Stimulated activated CD8-positive, alpha-beta memory T cell treated with anti-CD3 and anti-CD28 coated beads, Interleukin-7, amount 100 ng/mL, for 4 hours (primary cell): ENCODE measurements around the gene MLLT1.

Experiments
- DNase-seq, 2 donors: peaks; one replicate each; pipeline ENCODE4 v3.0.0-alpha.2; 2020; ENCODE audit warnings: low read depth in 2 of 2

MLLT1 gene

DNA sequence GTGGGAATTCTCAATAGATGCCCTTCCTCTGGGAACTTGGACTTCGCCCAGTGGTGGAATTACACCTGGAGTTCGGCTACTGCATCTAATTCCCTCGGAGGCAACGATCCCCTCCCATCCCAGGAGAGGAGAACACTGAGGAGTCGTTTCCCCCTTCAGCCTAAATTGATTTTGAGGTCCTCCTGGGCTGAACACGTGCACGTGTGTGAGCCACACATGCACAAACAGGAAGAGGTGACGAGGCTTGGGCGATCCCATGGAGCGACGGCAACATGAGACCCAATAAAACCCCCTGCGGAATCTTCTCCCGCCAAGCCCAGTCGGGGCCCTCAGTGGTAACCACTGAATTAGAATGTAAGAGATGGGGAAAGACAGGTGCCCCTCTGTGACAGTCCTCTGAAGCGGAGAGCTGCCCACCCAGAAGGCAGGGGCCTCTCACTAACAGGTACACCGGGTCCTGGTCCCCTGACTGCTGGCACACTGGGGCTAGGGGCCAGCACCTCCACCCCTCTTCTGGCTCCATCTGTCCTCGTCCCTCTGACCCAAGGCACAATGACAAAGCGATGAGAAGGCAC, 4.5 kb downstream of the MLLT1 start:
- no peak for DNase-seq

DNA sequence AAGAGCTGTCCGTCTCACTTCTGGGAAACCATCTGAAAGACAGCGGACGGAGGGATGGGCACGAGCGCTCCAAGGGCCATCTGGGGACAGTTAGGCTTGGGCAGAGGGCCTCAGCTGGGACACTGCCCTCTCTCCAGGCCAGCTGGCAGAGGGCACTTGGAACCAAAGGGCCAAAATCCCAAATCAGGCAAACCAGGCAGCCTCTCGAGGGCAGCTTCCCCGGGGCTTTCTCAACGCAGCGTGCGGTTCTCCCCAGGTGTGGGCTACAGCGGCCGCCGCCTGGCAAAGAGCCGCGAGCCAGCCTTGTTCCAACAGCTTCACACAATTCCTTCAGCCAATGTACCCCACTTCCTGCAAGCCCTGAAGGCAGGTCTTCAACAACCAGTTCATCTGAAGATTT, 5.0 kb downstream of the MLLT1 start:
- no peak for DNase-seq

DNA sequence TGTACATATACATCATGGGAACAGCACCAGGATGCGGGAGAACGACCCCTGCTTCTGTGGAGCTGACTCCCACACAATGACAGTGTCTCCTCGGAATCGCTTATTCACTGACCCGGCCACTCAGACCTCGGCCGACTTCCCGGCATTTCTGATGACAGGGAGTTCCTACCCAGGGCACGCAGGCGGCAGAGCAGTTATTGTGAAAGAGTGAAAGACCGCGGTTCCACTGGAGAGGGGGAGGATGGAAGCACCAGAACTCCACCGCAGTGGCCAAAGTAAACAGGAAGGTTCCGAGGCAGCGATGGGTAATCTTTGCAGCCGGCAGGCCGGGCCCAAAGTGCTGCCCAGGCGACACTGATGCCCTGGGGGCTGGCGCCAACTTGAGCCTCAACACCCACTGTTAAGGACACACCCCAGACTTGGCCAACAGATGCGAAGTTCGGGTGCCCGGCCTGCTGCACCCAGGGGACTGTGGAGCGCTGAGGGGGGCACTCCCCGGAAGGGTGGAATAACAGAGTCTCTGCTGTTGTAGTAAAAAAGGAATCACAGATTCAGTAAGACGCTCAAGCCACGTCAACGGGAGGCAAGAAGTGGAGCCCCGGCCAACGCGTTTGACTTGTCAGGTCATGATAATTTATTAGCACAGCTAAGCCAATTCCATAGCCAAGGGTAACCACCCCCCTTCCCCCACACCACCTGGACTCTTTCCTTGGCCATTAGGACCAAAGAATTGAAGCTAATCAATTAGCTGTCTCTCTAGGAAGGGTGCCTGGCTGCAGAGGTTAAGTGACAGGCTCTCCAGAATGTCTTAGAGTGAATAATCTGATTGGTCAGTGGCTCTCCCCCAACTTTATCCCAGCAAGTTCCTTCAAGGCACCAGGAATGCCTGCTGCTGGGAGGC, 5.8 kb downstream of the MLLT1 start:
- DNase-seq = no peak

DNA sequence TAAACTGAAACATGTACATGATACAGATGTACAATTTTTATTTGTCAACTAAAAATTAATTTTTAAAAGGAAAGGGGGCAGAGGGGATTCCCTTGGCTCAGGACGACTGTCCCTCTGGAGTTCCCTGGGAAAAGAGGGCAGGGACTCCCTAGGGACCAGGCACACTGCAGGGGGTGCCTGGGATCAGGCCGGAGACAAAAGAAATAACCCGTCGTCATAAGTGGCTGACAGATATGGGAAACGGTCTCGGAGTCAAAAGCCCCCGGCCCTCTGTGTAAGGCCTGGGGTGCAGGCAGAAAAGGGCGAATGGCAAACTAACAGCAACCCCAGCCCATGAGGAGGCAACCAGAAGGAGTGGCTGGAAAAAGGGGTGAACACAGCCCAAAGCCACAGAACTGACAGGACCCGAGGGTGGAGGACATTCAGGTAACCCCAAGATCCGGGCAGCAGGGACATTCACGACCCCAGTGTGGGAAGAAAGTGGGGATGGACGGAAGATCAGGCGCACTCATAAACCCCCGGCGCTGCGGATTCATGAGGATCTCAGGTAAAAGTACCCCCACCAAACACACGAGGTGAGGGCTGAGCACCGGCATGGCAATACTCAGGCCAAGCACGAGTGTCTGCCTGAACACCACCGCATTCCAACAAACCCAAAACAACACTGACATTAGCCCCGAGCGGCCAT, 6.7 kb downstream of the MLLT1 start:
- no peak for DNase-seq

DNA sequence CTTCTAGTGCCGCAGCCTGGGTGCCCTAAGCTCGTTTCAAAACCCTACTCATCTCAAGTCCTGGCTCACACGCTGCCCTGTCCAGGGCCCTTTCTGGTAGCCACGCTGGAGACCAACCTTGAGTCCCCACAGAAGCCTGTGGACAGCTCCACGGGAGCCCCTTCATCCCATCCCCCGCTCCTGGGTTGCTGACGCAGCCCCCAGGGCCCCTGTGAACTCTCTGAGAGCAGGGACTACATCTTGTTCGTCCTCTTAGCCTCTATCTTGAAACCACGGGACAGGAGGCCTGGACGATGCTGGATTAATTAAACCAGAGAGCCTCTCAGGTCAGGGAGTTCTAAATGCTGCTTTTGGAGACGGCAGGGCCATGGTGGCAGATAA, 7.4 kb downstream of the MLLT1 start:
- DNase-seq = no peak

DNA sequence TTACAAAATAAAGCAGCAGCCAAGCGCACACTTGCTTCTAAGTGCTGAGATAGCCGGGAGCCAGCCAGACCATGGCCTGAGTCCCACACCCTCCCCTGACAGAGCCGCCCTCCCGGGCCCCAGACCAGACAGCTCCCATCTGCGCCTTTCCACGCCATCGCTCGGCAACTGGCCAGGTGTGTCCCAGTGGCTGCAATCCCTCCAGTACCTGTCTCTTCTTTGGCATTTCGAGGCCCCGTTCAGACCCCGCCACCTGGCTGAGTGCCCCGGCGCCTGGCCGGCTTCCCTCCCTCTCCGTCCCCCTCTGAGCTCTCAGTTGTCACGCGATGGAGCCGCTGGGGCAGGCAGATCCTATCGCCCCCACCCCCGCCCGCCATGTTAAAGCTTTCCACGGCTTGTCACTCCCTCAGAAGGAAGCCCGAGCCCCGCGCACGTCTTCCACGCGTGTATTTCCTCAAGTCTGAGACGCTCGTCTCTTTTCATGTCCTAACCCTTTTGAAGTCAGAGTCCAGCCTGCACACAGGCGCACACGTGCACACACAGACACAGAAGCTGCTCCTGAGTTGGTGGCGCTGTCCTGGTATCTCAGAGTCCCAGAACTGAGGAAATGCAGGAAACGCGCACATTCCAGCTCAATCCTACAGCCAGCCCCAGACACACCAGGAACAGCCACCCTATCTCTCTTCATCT, 7.9 kb downstream of the MLLT1 start:
- DNase-seq = no peak

DNA sequence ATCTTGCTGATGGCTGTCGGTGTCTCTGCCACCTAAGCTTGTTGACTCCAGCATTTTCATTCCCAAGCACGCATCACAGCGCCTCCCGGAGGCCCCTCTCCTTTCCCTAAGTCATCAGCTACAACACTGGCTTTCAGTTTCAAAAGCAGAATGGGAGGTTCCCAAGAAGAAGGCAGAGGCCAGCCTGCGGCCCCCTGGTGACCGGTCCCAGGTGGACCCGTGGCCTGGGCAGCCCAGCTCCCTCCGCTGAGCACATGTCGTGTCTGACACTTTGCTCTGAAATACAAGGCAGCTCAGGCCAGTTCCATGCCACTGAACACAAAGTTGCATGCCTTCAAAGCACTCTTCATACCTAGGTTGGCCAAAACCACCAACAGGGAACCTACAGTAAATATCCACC, 8.5 kb downstream of the MLLT1 start:
- DNase-seq = no peak

DNA sequence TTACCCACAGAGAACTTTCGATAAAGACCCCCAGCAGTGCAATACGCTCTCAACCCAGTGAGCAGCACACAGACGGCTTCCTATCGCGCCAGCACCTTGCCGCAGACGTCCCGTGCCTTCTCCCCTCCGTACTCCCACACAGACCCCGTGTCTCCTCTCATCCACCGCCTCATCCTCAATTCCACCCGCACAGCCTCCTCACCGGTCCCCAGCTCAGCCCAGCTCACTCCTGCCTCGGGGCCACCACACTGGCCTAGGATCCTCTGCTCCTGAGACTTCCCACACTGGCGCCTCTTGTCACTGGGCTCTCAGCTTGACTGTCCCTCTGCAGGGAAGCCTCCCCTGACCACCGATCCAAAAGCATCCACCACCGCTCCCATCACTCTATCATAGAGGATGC, 9.0 kb downstream of the MLLT1 start:
- DNase-seq = no peak

DNA sequence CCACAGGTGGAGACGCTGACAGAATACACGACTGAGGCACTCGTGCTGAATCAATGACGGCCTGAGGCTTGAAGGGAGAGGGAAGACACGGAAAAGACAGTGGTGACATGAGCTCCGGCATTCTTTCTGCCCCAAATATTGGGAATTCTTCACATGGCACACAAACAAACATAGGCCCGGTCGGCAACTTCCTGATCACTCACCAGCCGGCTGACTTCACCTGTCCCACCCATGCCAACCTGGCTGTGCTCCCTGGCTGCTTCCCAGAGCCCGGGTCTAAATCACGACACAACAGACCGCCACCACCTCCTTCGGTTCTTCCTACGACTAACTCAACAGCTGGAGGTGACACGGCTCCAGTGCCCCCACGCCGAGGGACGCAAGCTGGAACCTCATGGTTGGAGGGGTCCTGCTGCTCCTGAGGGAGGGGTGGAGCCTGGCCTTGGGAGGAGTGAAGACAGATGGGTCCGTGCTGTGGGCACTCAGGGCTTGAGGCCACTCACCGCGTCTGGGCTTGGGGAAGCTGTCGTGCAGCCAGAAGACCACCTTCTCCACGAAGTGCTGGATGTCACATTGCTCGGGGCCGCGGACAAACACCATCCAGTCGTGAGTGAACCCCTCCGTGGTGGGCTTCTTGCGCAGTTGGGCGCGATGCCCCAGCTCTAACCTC, 9.6 kb downstream of the MLLT1 start:
- DNase-seq = no peak

DNA sequence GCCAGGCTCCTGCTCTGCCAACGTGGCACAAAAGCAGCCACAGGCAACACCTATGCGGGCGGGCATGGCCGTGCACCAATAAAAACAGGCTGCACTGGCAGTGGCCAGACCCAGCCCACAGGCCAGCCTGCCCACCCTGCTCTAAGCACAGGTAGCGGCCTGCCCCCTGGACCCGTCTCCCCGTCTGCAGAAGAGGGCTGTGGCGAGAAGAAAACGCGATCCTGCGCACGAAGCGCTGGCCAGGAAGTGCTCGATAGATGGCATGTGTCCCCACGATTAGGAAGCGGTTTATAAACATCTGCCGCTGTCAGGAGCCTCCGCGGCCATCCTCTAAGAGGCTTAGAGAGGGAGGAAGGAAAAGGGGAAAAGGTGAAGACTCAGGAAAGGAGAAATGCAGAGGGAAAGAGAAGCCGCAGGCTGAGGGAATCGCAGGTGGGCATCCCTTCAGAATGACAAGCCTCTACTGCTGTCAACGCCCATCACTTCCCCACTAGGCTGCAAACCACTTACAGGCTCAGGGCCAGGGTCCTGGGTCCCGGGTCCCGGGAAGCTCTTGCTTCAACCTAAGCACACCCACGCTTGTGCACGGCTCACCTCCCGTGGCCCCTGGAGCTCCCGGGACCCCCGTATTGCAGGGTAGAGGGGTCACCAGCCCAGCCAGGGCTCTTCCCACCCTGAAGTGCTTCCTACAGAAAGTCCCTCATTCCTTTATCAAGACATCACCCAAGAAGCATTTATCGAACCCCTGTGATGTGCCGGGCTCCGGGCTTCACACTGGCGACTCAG, 10.5 kb downstream of the MLLT1 start:
- no peak for DNase-seq

DNA sequence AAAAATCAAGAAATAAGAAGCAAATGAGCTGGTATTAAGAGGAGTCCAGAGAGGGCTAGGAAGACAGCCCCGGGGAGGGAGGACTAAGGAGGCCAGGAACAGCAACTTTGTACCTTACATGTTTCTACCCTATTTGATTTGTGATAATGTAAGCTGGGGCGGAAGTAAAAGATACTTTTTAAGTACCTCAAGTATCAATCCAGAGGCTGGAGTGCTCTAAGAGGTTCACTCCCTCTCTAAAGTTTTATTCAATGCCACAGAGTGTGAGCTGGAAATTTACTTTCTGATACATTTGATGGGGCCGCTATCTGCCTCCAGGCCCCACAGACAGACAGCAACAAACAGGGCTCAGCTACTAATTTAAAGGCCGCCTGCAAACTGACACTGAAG, 11.4 kb downstream of the MLLT1 start:
- DNase-seq = no peak

DNA sequence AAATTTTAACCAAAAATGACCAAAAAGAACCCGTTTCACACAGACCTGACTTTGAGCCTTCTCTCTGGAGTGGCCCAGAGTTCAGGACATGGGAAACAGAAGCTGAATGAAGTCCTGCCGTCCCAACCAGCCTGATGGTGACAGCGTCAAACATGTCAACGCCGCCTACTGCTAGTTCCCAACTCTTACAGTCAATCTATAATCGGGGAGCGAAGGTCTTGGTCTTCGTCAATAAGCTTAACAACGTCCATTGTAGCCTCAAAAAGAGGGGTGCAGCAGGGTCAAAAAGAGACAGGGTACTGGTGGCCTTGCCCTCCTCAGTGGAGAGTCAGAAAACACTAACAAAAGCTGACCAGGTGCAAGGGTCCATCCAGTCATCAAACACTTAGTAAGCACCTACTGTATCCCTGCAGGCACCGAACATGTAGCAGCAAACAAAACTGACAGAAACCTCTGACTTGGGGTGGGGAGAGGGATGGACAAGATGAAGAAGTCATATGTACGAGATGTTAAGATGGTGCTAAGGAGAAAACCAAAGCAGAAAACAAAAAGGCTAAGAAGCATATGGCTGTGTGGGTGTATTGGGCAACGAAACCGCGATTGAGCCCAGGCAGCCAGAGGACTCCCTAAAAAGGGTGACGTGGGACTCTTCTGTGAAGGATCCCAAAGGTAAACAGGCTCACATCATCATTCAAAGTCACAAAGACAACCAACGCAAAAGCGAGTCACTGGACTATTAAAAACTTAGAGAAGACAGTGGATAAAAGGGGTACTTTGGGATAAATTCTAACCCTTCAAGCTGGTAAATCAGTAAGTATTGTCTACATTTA, 12.0 kb downstream of the MLLT1 start:
- DNase-seq = no peak

DNA sequence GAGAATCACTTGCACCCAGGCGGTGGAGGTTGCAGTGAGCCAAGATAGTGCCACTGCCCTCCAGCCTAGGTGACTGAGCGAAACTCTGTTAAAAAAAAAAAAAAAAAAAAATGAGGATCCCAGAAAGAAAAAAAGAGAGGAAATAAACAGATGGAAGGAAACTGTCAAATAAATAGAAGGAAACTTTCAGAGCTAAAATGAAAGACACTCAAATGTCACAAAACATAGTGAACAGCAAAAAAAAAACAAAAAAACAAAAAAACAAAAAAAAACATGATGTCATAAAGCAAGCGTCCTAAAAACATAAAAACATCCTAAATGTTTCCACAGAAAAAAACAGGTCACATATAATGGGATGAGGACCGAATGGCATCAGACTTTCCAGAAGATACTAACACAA, 15.0 kb downstream of the MLLT1 start:
- no peak for DNase-seq

DNA sequence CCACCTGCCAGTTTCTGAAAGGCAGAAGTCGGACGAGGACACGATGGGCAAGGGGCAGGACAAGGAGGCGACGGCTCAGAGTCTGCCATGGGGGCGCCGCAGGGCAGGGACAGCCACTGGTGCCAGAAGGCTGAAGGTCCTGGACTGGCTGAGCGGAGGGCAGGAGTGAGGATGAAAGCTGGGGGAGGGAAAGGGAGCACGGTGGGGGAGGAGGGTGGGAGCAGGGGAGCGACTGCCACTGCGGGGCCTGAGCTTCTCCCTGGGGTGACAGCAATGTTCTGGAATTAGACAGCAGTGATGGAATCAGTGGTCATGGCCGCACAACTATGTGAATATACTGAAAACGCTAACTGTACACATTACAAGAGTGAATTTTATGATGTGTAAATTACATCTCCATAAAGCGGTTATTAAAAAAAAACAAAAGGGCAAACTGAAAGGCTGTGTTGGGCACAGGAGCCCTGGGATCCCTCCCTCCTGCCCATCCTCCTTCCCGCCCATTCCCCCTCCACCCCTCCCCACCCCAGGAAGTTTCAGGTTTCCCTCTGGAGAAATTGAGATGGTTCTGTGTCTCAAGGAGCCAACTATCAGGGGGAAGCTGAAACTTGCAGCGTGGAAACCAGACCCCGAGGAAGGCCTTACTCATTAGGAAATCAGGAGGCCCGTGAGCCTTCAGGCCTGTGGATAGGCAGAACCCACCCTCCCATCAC, 15.9 kb downstream of the MLLT1 start:
- no peak for DNase-seq

DNA sequence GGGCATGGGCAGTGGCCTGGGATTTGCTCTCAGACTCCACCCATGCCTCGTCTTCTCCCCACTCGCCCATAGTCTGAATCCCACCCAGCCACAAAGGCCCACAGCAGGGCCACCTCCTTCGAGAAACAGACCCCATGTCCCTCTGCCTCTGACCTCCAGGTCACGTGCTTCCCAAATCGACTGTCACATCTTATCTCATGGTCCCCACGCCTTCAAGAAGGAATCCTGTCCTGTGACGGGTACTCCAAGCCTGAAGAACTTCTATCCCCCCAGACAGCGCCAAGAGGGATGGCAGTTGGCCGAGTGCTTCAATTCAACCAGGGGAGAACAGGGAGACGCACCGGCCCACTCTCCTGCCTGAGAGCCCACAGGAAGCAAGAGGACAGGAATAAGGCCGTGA, 16.5 kb downstream of the MLLT1 start:
- no peak for DNase-seq

DNA sequence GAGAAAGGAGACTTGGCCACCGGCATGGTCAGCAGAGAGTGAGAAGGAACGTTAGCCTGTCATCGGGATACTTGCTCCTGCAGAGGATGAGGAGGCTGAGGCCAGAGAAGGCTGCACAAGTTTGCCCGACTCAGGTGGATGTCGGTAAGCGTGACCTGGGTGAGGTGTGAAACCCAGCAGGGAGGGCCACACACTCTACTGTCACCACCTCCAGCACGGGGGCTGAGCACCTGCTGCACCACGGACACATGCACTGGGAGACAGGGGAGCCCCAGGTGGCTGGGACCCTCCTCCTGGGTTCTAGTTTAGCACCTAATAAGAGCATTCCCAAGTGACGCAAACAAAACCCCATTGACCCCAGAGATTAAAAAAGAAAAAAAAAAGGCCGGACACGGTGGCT, 17.3 kb downstream of the MLLT1 start:
- DNase-seq = no peak

DNA sequence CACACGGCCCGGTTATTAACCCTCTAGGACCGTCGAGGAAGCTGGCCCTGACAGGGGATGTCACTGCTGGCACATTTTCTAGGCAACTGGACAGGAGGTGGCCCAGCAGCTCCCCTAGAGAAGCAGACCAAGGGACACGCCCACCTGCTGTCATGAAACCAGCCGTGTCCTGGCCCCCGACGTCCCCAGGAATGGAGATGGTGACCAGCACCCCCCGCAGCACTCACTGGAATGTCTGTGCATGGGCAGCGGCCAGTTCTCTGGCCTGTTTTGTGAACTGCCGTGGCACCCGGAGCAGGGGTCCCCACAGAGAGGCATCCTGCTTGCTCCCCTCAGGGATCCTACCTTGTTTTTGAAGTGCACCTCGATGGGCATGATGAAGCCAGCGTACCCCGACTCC, 17.9 kb downstream of the MLLT1 start:
- DNase-seq = no peak

DNA sequence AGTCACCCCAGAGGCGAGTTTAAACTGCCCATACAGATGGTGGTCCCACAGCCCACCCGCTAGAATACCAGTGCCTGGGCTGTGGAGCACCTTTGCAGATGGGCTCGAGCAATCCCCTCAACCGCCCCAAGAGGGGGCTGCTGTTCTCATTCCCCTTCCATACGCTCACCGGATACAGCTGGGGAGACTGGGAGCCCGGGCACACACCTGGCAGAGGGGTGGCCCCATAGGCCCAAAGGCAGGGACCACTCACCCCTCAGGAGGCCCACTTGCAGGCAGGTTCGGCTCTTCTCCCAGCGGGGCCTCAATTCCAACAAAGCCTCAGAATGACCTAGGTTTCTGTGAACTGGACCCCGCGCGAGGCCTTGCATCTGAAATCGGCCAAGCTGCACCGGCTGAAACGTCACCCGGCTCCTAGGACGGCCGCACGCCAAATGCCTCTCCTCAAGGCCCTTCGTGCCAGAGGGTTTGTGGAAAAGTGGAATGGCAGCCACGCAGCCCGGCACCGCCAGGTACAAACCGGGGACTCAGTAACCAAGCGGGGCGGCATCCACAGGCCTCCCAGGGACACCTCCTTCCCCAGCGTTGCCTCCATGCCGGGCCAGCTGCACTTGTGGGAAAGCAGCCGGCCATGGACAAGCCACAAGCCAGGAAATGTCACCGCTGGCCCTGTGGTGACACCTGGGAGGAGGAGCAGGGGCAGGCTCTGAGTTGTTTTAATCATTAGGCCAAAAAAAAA, 18.7 kb downstream of the MLLT1 start:
- no peak for DNase-seq

DNA sequence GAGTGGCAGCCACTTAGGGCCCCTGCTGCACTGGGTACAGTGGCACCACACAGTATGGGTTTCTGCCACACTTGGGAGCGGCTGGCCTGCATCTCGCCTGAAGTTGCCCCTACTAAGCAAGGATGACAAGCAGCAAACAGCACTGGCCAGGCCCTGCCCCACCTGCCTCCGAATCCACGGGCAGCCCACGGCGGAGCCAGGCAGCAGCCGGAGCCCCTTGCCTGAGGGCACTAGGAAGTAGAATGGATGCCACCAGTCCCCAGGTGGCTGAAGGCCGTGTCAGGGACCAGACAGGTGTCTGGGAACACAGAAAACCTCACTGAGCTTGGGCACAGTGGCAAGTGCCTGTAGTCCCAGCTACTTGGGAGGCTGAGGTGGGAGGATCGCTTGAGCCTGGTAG, 19.4 kb downstream of the MLLT1 start:
- no peak for DNase-seq
